GM19023 (cell line): ENCODE data around the gene ARFGAP3.
A peak's percentile ranks its signal among the peaks of the same experiment; 100 is the strongest.

Source experiments
- ATAC-seq: cut with Tn5 transposase; IDR thresholded peaks from one replicate; pipeline ENCODE4 v1.9.1; 2021; ENCODE audit warnings: mild to moderate bottlenecking, moderate library complexity; ENCODE audit not compliant: unreplicated experiment

Gene ARFGAP3

GRCh38 chr22:42865536-42865935 lies 8.5 kb upstream of the ARFGAP3 start:
- no peak for ATAC-seq

GRCh38 chr22:42863349-42863961 lies 6.4 kb upstream of the ARFGAP3 start:
- no peak for ATAC-seq

- ATAC-seq = no peak
Measured at GRCh38 chr22:42862045-42862734, 5.1 kb upstream of the ARFGAP3 start.

- ATAC-seq = no peak
Measured at GRCh38 chr22:42860968-42861367, 3.9 kb upstream of the ARFGAP3 start.

GRCh38 chr22:42857845-42858481 lies 890 bp upstream of the ARFGAP3 start:
- ATAC-seq = no peak

- ATAC-seq = peak; percentile 25
Measured at GRCh38 chr22:42856179-42856864, 751 bp downstream of the ARFGAP3 start.

GRCh38 chr22:42855721-42856120 lies 1.4 kb downstream of the ARFGAP3 start:
- ATAC-seq = no peak

GRCh38 chr22:42855211-42855610 lies 1.9 kb downstream of the ARFGAP3 start:
- no peak for ATAC-seq

GRCh38 chr22:42848941-42849550 lies 8.0 kb downstream of the ARFGAP3 start:
- no peak for ATAC-seq

GRCh38 chr22:42847110-42847509 lies 10.0 kb downstream of the ARFGAP3 start:
- no peak for ATAC-seq

GRCh38 chr22:42844756-42845155 lies 12.3 kb downstream of the ARFGAP3 start:
- ATAC-seq = no peak

GRCh38 chr22:42842658-42843370 lies 14.3 kb downstream of the ARFGAP3 start:
- ATAC-seq = no peak

- ATAC-seq = no peak
Measured at GRCh38 chr22:42841444-42841843, 15.6 kb downstream of the ARFGAP3 start.

- ATAC-seq = no peak
Measured at GRCh38 chr22:42837556-42837955, 19.5 kb downstream of the ARFGAP3 start.

GRCh38 chr22:42836026-42836425 lies 21.0 kb downstream of the ARFGAP3 start:
- no peak for ATAC-seq

GRCh38 chr22:42834177-42834949 lies 22.7 kb downstream of the ARFGAP3 start:
- ATAC-seq = no peak

GRCh38 chr22:42833104-42833503 lies 24.0 kb downstream of the ARFGAP3 start:
- ATAC-seq = no peak

GRCh38 chr22:42831712-42832111 lies 25.4 kb downstream of the ARFGAP3 start:
- ATAC-seq = no peak

GRCh38 chr22:42830161-42830560 lies 26.9 kb downstream of the ARFGAP3 start:
- no peak for ATAC-seq

- no peak for ATAC-seq
Measured at GRCh38 chr22:42829302-42829701, 27.8 kb downstream of the ARFGAP3 start.
